ENCODE measurements around the gene SH2B2.
"Not testable (repeated sequence)": the region's sequence is repeated elsewhere in the genome, so short reads cannot be mapped to it uniquely, and the experiment has no call there.

SH2B2 gene

GRCh38 chr7:102337420-102337819 is 50.8 kb downstream of the SH2B2 start:
- DNase-seq: not testable (repeated sequence)

GRCh38 chr7:102340599-102341368 is 54.1 kb downstream of the SH2B2 start:
- not testable (repeated sequence) for DNase-seq

- DNase-seq: not testable (repeated sequence)
These were observed 60.3 kb downstream of the SH2B2 start for GRCh38 chr7:102346983-102347382.

- DNase-seq: not testable (repeated sequence)
These were observed 69.7 kb downstream of the SH2B2 start, which contains the start of gene SPDYE6 for GRCh38 chr7:102356344-102356743. Gene SPDYE6 (minus strand): TSS chr7:102356444. CDS start chr7:102356023, 421 bp downstream.

GRCh38 chr7:102363549-102364393 is 77.1 kb downstream of the SH2B2 start:
- peak; percentile 90 for DNase-seq

GRCh38 chr7:102364394-102364886 is 77.8 kb downstream of the SH2B2 start:
- DNase-seq: peak; percentile 4

- not testable (repeated sequence) for DNase-seq
These were observed 78.7 kb downstream of the SH2B2 start for GRCh38 chr7:102365390-102365789.

GRCh38 chr7:102370038-102370437 is 83.4 kb downstream of the SH2B2 start:
- not testable (repeated sequence) for DNase-seq

All from stimulated activated CD4-positive, alpha-beta T cell treated with anti-CD3 and anti-CD28 coated beads, Interleukin-4, amount 100 ng/mL, for 1 hour (primary cell).